CD14-positive monocyte (primary cell): ENCODE results near the gene KLF2. TPM values are rescaled to one million over a fixed set of nuclear protein-coding genes. Genes with fewer than 3 reads are reported as not detected.
"Not testable (repeated sequence)": the region's sequence is repeated elsewhere in the genome, so short reads cannot be mapped to it uniquely, and the experiment has no call there.

Source experiments
- DNase-seq, 3 donors: peaks; one replicate each; pipeline ENCODE4 v3.0.0-alpha.2; 2011 to 2022
- H2AFZ ChIP-seq: 2 replicates; pipeline ENCODE4 v1.6.0; 2012; ENCODE audit warnings: mild to moderate bottlenecking, low read depth, low read length, inconsistent platforms; ENCODE audit not compliant: insufficient read depth, poor library complexity, severe bottlenecking
- H3K27ac ChIP-seq, 2 donors: 1 replicate in 1 of 2; 2 replicates in 1 of 2; pipeline ENCODE4 v1.5.1; 2012 to 2013; ENCODE audit warnings: low read length in 2 of 2, control low read depth in 1 of 2, inconsistent platforms in 1 of 2, low read depth in 1 of 2, mild to moderate bottlenecking in 1 of 2
- H3K27me3 ChIP-seq, 2 donors: one replicate each; pipeline versions ENCODE4 v1.6.0 to v1.6.1; 2011 to 2013; ENCODE audit warnings: low read length in 2 of 2; ENCODE audit not compliant: control insufficient read depth in 2 of 2, insufficient read depth in 2 of 2
- H3K36me3 ChIP-seq, 2 donors: replicated peaks in 1 of 2; 1 replicate in 1 of 2; 2 replicates in 1 of 2; pipeline versions ENCODE4 v1.5.1 to v1.6.1; 2012 to 2013; ENCODE audit warnings: low read length in 2 of 2, control low read depth in 1 of 2, inconsistent platforms in 1 of 2, mild to moderate bottlenecking in 1 of 2; ENCODE audit not compliant: insufficient read depth in 2 of 2, control insufficient read depth in 1 of 2
- H3K4me1 ChIP-seq, 2 donors: 1 replicate in 1 of 2; 2 replicates in 1 of 2; pipeline versions ENCODE4 v1.5.1 to v1.6.1; 2012 to 2013; ENCODE audit warnings: low read length in 2 of 2, control low read depth in 1 of 2, inconsistent platforms in 1 of 2, mild to moderate bottlenecking in 1 of 2, moderate library complexity in 1 of 2; ENCODE audit not compliant: insufficient read depth in 2 of 2, control insufficient read depth in 1 of 2
- H3K4me2 ChIP-seq: replicated peaks from 2 replicates; pipeline ENCODE3; 2012; ENCODE audit warnings: low read length, moderate library complexity, mild to moderate bottlenecking; ENCODE audit not compliant: poor library complexity, severe bottlenecking; ENCODE audit errors: extremely low read depth
- H3K4me3 ChIP-seq, 3 experiments: fragments of 200-600 bp in 1 of 3; sonication (generic) in 1 of 3; replicated peaks in 1 of 3; 1 replicate in 2 of 3; 2 replicates in 1 of 3; pipeline ENCODE4 v1.5.1; 2011 to 2013; ENCODE audit warnings: low read length in 3 of 3, mild to moderate bottlenecking in 3 of 3, control low read depth in 2 of 3, low read depth in 2 of 3, inconsistent platforms in 1 of 3, moderate library complexity in 1 of 3
- H3K79me2 ChIP-seq: 2 replicates; pipeline ENCODE4 v1.6.0; 2012; ENCODE audit warnings: mild to moderate bottlenecking, control low read depth, inconsistent platforms, low read length, moderate library complexity; ENCODE audit not compliant: insufficient read depth
- H3K9ac ChIP-seq: 2 replicates; pipeline ENCODE4 v1.6.0; 2017; ENCODE audit warnings: low read length, mild to moderate bottlenecking; ENCODE audit not compliant: insufficient read depth, poor library complexity, severe bottlenecking
- H3K9me3 ChIP-seq, 2 donors: replicated peaks in 1 of 2; 1 replicate in 1 of 2; 2 replicates in 1 of 2; pipeline versions ENCODE4 v1.5.1 to v1.6.1; 2012 to 2013; ENCODE audit warnings: low read length in 2 of 2, control low read depth in 1 of 2; ENCODE audit not compliant: control insufficient read depth in 1 of 2, insufficient read depth in 1 of 2
- H4K20me1 ChIP-seq: 2 replicates; pipeline ENCODE4 v1.6.0; 2012; ENCODE audit warnings: mild to moderate bottlenecking, low read length, control low read depth, moderate library complexity; ENCODE audit not compliant: insufficient read depth
- H3K27ac Mint-ChIP-seq, 7 donors: one replicate each; pipeline ENCODE4 v1.8.0; 2020; ENCODE audit warnings: mild to moderate bottlenecking in 7 of 7, mixed read lengths in 7 of 7, moderate library complexity in 6 of 7, inconsistent platforms in 2 of 7
- H3K27me3 Mint-ChIP-seq, 3 donors: one replicate each; pipeline ENCODE4 v1.8.0; 2021 to 2022; ENCODE audit warnings: low read depth in 3 of 3, mild to moderate bottlenecking in 3 of 3, mixed read lengths in 3 of 3, moderate library complexity in 3 of 3, inconsistent platforms in 1 of 3
- H3K36me3 Mint-ChIP-seq, 2 donors: one replicate each; pipeline ENCODE4 v1.8.0; 2020; ENCODE audit warnings: mixed read lengths in 2 of 2, inconsistent platforms in 1 of 2, mild to moderate bottlenecking in 1 of 2
- H3K4me1 Mint-ChIP-seq: one replicate; pipeline ENCODE4 v1.8.0; 2020; ENCODE audit warnings: mild to moderate bottlenecking, mixed read lengths
- H3K4me3 Mint-ChIP-seq, 2 donors: one replicate each; pipeline ENCODE4 v1.8.0; 2020; ENCODE audit warnings: mild to moderate bottlenecking in 2 of 2, mixed read lengths in 2 of 2, moderate library complexity in 1 of 2
- H3K9me3 Mint-ChIP-seq, 7 donors: one replicate each; pipeline ENCODE4 v1.8.0; 2020 to 2022; ENCODE audit warnings: mixed read lengths in 7 of 7, mild to moderate bottlenecking in 6 of 7, moderate library complexity in 6 of 7, inconsistent platforms in 2 of 7
- CTCF ChIP-seq: fragments of 200-600 bp; IDR thresholded peaks from one replicate; pipeline ENCODE4 v1.8.0; 2022; ENCODE audit warnings: antibody characterized with exemption, mild to moderate bottlenecking
- WGBS: methylation state at CpG from one replicate; pipeline ENCODE4 v1.1.5; 2013; ENCODE audit warnings: missing lambda C conversion rate; ENCODE audit not compliant: insufficient coverage; 5-methylcytosine and 5-hydroxymethylcytosine counted together
- intact Hi-C, 2 donors: fragments of 100-400 bp; cut with micrococcal nuclease; formaldehyde crosslinking; loops; one replicate each; pipeline versions ENCODE4 v1.15.0 to v1.15.1; 2023
- polyA plus RNA-seq, 3 donors: library from polyadenylated mRNA; depleted of rRNA in 1 of 3; unstranded in 2 of 3; stranded (reverse) in 1 of 3; fragments of 300-500 nt in 2 of 3; fragments of >200 nt in 1 of 3; fragmentation: Illumina TruSeq in 2 of 3; gene quantifications; 1 replicate in 2 of 3; 2 replicates in 1 of 3; pipeline ENCODE4 v1.2.3, GENCODE V29; 2012 to 2021

The KLF2 gene
- polyA plus RNA-seq, 3 donors, result 34.0 to 331 (median 51.4) TPM

- intact Hi-C loops, result loop anchor here in 1 of 2 donors (2.0 kb wide), 1 partner anchor 24 kb away; no protein-coding TSS in a partner anchor
- H3K4me2 ChIP-seq, result no peak overlapping the region
- no peak overlapping the region for H2AFZ ChIP-seq
- H3K4me1 ChIP-seq, result peaks cover 45 to 58% of the 10 kb centered on the region in 2 donors
- no peaks in the 10 kb centered on the region for H3K9me3 ChIP-seq
- no peak overlapping the region for H3K9ac ChIP-seq
- H3K27me3 ChIP-seq, result no peaks in the 10 kb centered on the region
- H3K9me3 Mint-ChIP-seq, result no peaks in the 10 kb centered on the region
- H3K27me3 Mint-ChIP-seq, result peaks cover 0 to 3% (median 2%) of the 10 kb centered on the region in 3 donors
- H3K36me3 Mint-ChIP-seq, result peaks cover 0 to 6% of the 10 kb centered on the region in 2 donors
- H3K27ac Mint-ChIP-seq, result peak overlapping the region in 6 of 7 donors; percentile 49 to 84 (median 80)
- peak in 2 of 3 donors; percentile 58 for DNase-seq
- no peaks in the 10 kb centered on the region for H4K20me1 ChIP-seq
- no peak for TF ChIP-seq CTCF
- H3K79me2 ChIP-seq, result no peaks in the 10 kb centered on the region
- peaks cover 48% of the 10 kb centered on the region for H3K4me1 Mint-ChIP-seq
- 0% methylated on average over 1 of the region's 7 CpGs for WGBS
- no peaks in the 10 kb centered on the region for H3K36me3 ChIP-seq
- H3K4me3 Mint-ChIP-seq, result peak overlapping the region in 1 of 2 donors; percentile 48
- no peak overlapping the region for H3K4me3 ChIP-seq
- no peak overlapping the region for H3K27ac ChIP-seq
These were observed 18.5 kb downstream of the KLF2 start for GRCh38 chr19:16343156-16343555.

GRCh38 chr19:16345457-16345856 is 20.8 kb downstream of the KLF2 start:
- no peak overlapping the region for H3K4me3 Mint-ChIP-seq
- TF ChIP-seq CTCF, result no peak
- Histone ChIP-seq H3K4me1 (peaks cover 30 to 35% of the 10 kb centered on the region in 2 donors), H3K79me2 (no peaks in the 10 kb centered on the region), H3K27ac (no peak overlapping the region), H2AFZ (no peak overlapping the region), H3K4me2 (no peak overlapping the region), H3K9ac (no peak overlapping the region), H3K9me3 (no peaks in the 10 kb centered on the region), H3K36me3 (no peaks in the 10 kb centered on the region), H3K4me3 (no peak overlapping the region), H3K27me3 (no peaks in the 10 kb centered on the region), H4K20me1 (no peaks in the 10 kb centered on the region)
- peaks cover 4% of the 10 kb centered on the region in 2 donors for H3K36me3 Mint-ChIP-seq
- H3K27ac Mint-ChIP-seq, result no peak overlapping the region
- WGBS, result no CpG with 5 or more reads among the region's 4 CpGs
- H3K9me3 Mint-ChIP-seq, result no peaks in the 10 kb centered on the region
- intact Hi-C loops, result no loop called here
- no peak for DNase-seq
- peaks cover 32% of the 10 kb centered on the region for H3K4me1 Mint-ChIP-seq
- peaks cover 0 to 3% (median 3%) of the 10 kb centered on the region in 3 donors for H3K27me3 Mint-ChIP-seq

GRCh38 chr19:16347099-16347498 is 22.5 kb downstream of the KLF2 start:
- H3K9ac ChIP-seq, H2AFZ ChIP-seq, H3K27ac ChIP-seq, H3K36me3 ChIP-seq, H3K27ac Mint-ChIP-seq, H3K27me3 ChIP-seq, H3K36me3 Mint-ChIP-seq, H3K9me3 ChIP-seq, H3K4me2 ChIP-seq, H3K27me3 Mint-ChIP-seq, H3K79me2 ChIP-seq, H3K4me3 ChIP-seq, intact Hi-C loops, DNase-seq, H3K4me3 Mint-ChIP-seq, H3K9me3 Mint-ChIP-seq, H4K20me1 ChIP-seq: not testable (repeated sequence)
- WGBS, result 100% methylated on average over 1 of the region's 4 CpGs
- H3K4me1 ChIP-seq, result peaks cover 30 to 31% of the 10 kb centered on the region in 2 donors
- peaks cover 30% of the 10 kb centered on the region for H3K4me1 Mint-ChIP-seq
